ENCODE measurements around the gene UNCX.

- TF ChIP-seq CTCF (IDR thresholded peaks at IDR 0.05) (no peak), POLR2A (IDR thresholded peaks at IDR 0.05) (no peak), POLR2AphosphoS5 (IDR thresholded peaks at IDR 0.05) (no peak), EP300 (IDR thresholded peaks at IDR 0.05) (no peak)
Measured at GRCh38 chr7:1188720-1189294, 43.9 kb upstream of the UNCX start.

All from stomach (tissue), 4 donors.